Subcutaneous abdominal adipose tissue (tissue), 5 donors: ENCODE data around the gene STARD10.

Experiments
- H3K27ac ChIP-seq: one replicate; pipeline ENCODE4 v1.7.0; 2013; ENCODE audit warnings: low read depth, mild to moderate bottlenecking, inconsistent platforms, low read length, moderate library complexity
- H3K27me3 ChIP-seq, 5 donors: one replicate each; pipeline ENCODE4 v1.7.0; 2013; ENCODE audit warnings: low read length in 5 of 5, inconsistent platforms in 1 of 5; ENCODE audit not compliant: control insufficient read depth in 5 of 5, insufficient read depth in 4 of 5
- H3K36me3 ChIP-seq, 5 donors: one replicate each; pipeline ENCODE4 v1.7.0; 2013; ENCODE audit warnings: low read length in 5 of 5; ENCODE audit not compliant: control insufficient read depth in 5 of 5, insufficient read depth in 5 of 5
- H3K4me1 ChIP-seq, 5 donors: one replicate each; pipeline ENCODE4 v1.7.0; 2013; ENCODE audit warnings: low read length in 5 of 5, mild to moderate bottlenecking in 3 of 5, moderate library complexity in 1 of 5; ENCODE audit not compliant: control insufficient read depth in 5 of 5, insufficient read depth in 5 of 5
- H3K4me3 ChIP-seq, 5 donors: one replicate each; pipeline ENCODE4 v1.7.0; 2013; ENCODE audit warnings: low read length in 5 of 5, low read depth in 1 of 5
- H3K9ac ChIP-seq, 5 donors: one replicate each; pipeline ENCODE4 v1.7.0; 2013; ENCODE audit warnings: low read length in 5 of 5, mild to moderate bottlenecking in 4 of 5, moderate library complexity in 3 of 5
- H3K9me3 ChIP-seq, 5 donors: one replicate each; pipeline ENCODE4 v1.7.0; 2013; ENCODE audit warnings: low read length in 5 of 5; ENCODE audit not compliant: control insufficient read depth in 5 of 5
- donor health status: healthy.
- donor health status: healthy.
- donor health status: healthy.
- donor health status: healthy.
- donor health status: healthy.

Gene STARD10

DNA sequence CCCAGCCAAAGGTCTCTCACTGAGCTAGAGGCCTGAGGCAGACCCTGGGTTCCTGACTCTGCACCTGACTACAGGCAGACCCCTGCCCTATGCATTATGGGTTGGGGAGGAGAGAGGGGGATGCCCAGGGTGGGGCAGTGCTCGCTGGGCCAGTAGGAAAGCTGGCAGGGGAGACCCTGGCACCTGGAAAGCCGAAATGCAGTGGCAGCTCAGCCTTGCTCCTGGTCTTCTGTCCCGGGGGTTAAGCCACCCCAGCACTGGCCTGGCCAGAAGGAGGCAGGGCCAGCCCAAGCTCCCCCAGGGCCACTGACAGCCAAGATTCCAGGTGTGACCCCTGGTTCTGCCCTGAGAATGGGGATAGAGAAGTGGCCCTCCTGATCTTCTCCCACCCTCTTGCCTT lies 47.0 kb downstream of the STARD10 start:
- no peak overlapping the region for H3K27ac ChIP-seq
- no peaks in the 10 kb centered on the region for H3K27me3 ChIP-seq
- no peak overlapping the region for H3K9ac ChIP-seq
- H3K9me3 ChIP-seq: no peaks in the 10 kb centered on the region
- no peaks in the 10 kb centered on the region for H3K36me3 ChIP-seq
- H3K4me3 ChIP-seq: no peak overlapping the region
- peaks cover 0 to 44% (median 35%) of the 10 kb centered on the region in 5 donors for H3K4me1 ChIP-seq

DNA sequence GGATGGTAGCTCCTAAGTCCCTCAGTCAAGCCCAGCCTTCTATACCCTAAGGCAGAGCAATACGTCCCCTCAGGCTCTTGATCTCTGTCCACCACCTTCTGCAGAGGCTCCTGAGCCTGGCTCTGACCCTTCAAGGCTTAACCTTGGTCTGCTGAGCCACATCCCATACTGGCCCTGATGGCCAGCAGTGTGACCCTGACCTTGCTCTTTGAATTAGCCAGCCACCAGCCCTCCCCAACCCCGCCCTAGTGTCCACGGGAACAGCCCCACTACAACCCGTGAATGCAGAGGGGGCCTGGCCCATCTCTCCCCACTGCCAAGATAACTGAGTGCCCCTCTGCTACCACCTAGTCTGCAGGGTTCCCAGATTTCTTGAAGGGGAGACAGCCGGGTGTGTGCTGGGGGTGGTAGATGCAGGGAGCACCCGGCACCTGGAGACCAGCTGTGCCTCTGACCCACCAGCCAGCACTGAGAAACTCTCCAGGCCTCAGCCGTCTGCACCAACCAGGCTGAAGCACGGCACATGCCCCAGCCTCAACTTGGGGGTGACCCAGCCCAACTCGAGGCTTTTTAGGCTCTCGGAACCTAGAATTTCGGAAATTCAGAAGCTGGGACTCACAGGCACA lies 47.8 kb downstream of the STARD10 start:
- Histone ChIP-seq H3K4me1 (peaks cover 0 to 44% (median 35%) of the 10 kb centered on the region in 5 donors), H3K27ac (no peak overlapping the region), H3K36me3 (no peaks in the 10 kb centered on the region)

DNA sequence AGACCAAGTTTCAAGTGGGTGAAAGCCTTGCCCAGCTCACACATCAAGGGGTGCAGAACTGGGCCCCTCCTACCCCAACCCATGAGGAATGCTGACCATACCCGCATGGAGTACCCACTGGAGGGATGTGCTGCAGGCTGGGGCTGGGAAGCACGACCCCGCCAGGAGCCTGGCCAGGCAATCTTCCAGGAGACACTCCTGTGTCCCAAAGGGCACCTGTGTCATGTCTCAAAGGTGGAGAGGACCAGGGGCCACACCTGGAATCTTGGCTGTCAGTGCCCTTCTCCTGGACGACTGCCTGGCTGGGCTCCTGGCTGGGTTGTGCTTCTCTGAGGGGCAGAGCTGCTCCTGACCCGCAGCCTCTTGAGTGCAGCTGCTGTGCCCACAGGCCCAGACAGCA lies 48.3 kb downstream of the STARD10 start:
- peaks cover 0 to 44% (median 33%) of the 10 kb centered on the region in 5 donors for H3K4me1 ChIP-seq
- no peaks in the 10 kb centered on the region for H3K27me3 ChIP-seq
- no peak overlapping the region for H3K4me3 ChIP-seq
- H3K9ac ChIP-seq: peak overlapping the region in 1 of 5 donors; percentile 35
- no peaks in the 10 kb centered on the region for H3K36me3 ChIP-seq
- no peak overlapping the region for H3K27ac ChIP-seq
- no peaks in the 10 kb centered on the region for H3K9me3 ChIP-seq

More for the DNA sequence above, 47.8 kb downstream of the STARD10 start:
- Histone ChIP-seq H3K9ac (peak overlapping the region in 2 of 5 donors; percentile 6 to 35), H3K9me3 (no peaks in the 10 kb centered on the region), H3K4me3 (no peak overlapping the region), H3K27me3 (no peaks in the 10 kb centered on the region)

- H3K9ac ChIP-seq: no peak overlapping the region
Observed at GRCh38 chr11:72744474-72744873, 49.4 kb downstream of the STARD10 start.

GRCh38 chr11:72743321-72744221 lies 50.3 kb downstream of the STARD10 start:
- Histone ChIP-seq H3K4me1 (peaks cover 6 to 57% (median 49%) of the 10 kb centered on the region in 5 donors), H3K9ac (peak overlapping the region in 1 of 5 donors; percentile 12), H3K9me3 (no peaks in the 10 kb centered on the region), H3K36me3 (no peaks in the 10 kb centered on the region), H3K27me3 (no peaks in the 10 kb centered on the region), H3K27ac (no peak overlapping the region), H3K4me3 (no peak overlapping the region)

More at GRCh38 chr11:72744474-72744873, 49.4 kb downstream of the STARD10 start:
- no peak overlapping the region for H3K27ac ChIP-seq
- H3K4me1 ChIP-seq: peaks cover 5 to 48% (median 40%) of the 10 kb centered on the region in 5 donors
- no peaks in the 10 kb centered on the region for H3K9me3 ChIP-seq
- H3K4me3 ChIP-seq: no peak overlapping the region
- no peaks in the 10 kb centered on the region for H3K36me3 ChIP-seq
- no peaks in the 10 kb centered on the region for H3K27me3 ChIP-seq

- H3K27me3 ChIP-seq: no peaks in the 10 kb centered on the region
- no peak overlapping the region for H3K4me3 ChIP-seq
- peaks cover 6 to 65% (median 55%) of the 10 kb centered on the region in 5 donors for H3K4me1 ChIP-seq
- H3K27ac ChIP-seq: no peak overlapping the region
- no peaks in the 10 kb centered on the region for H3K9me3 ChIP-seq
- peak overlapping the region in 1 of 5 donors; percentile 17 for H3K9ac ChIP-seq
- H3K36me3 ChIP-seq: no peaks in the 10 kb centered on the region
Observed at GRCh38 chr11:72742513-72743320, 51.1 kb downstream of the STARD10 start.

GRCh38 chr11:72741849-72742512 lies 51.9 kb downstream of the STARD10 start:
- H3K4me1 ChIP-seq: peaks cover 6 to 72% (median 59%) of the 10 kb centered on the region in 5 donors
- peak overlapping the region; percentile 62 for H3K27ac ChIP-seq
- peak overlapping the region in 2 of 5 donors; percentile 19 to 33 for H3K9ac ChIP-seq

GRCh38 chr11:72741429-72741833 lies 52.4 kb downstream of the STARD10 start:
- peak overlapping the region; percentile 62 for H3K27ac ChIP-seq
- H3K9me3 ChIP-seq: no peaks in the 10 kb centered on the region
- H3K4me3 ChIP-seq: peak overlapping the region in 1 of 5 donors; percentile 17
- peaks cover 6 to 76% (median 62%) of the 10 kb centered on the region in 5 donors for H3K4me1 ChIP-seq
- H3K36me3 ChIP-seq: no peaks in the 10 kb centered on the region
- H3K9ac ChIP-seq: peak overlapping the region in 2 of 5 donors; percentile 19 to 33
- H3K27me3 ChIP-seq: no peaks in the 10 kb centered on the region

More at GRCh38 chr11:72741849-72742512, 51.9 kb downstream of the STARD10 start:
- Histone ChIP-seq H3K27me3 (no peaks in the 10 kb centered on the region), H3K36me3 (no peaks in the 10 kb centered on the region), H3K9me3 (no peaks in the 10 kb centered on the region), H3K4me3 (peak overlapping the region in 1 of 5 donors; percentile 12)
